ENCODE measurements around the gene PSMA3. TPM values are rescaled to one million over a fixed set of nuclear protein-coding genes. Genes with fewer than 3 reads are reported as not detected.
A peak's percentile ranks its signal among the peaks of the same experiment; 100 is the strongest.

The PSMA3 gene
- total and polyA plus RNA-seq, 9 of the 15 experiments (the other 6 are each of a cell fraction or from before 2014, with no cell fraction given), result 129 to 786 (median 319) TPM

- TF ChIP-seq ZNF146 (CRISPR knock-in tag; IDR thresholded peaks at IDR 0.05; ENCODE audit: unreplicated experiment) (no peak), CBX8 (IDR thresholded peaks at IDR 0.05; ENCODE audit: borderline replicate concordance, extremely low read depth, low read depth, low read length, poor library complexity, severe bottlenecking) (no peak), ZBTB7A (IDR thresholded peaks at IDR 0.05; ENCODE audit: borderline replicate concordance, control insufficient read depth, low read depth, low read length) (peak; percentile 61; the same call in 1 of the 2 replicates), ZNF232 (CRISPR knock-in tag; IDR thresholded peaks at IDR 0.05) (no peak), STAT5A (IDR thresholded peaks at IDR 0.05; ENCODE audit: borderline replicate concordance, low read length) (no peak), SREBF2 (CRISPR knock-in tag; IDR thresholded peaks at IDR 0.05) (no peak), C11orf30 (IDR thresholded peaks at IDR 0.05; ENCODE audit: low read depth) (0 out of 2 replicates have a peak, but pooled peaks have one; percentile 5), ARID4B (CRISPR knock-in tag; IDR thresholded peaks at IDR 0.05) (peak; percentile 20; the same call in 1 of the 2 replicates), RB1 (IDR thresholded peaks at IDR 0.05; ENCODE audit: low read depth) (peak; percentile 95), KDM5B (IDR thresholded peaks at IDR 0.05; ENCODE audit: insufficient replicate concordance, low read depth, low read length) (peak; percentile 37), GTF2B (IDR thresholded peaks at IDR 0.05; ENCODE audit: extremely low read depth, insufficient read length) (no peak), ATF1 (CRISPR knock-in tag; IDR thresholded peaks at IDR 0.05) (no peak), ATF1 (tag; IDR thresholded peaks at IDR 0.05) (peak; percentile 29; the same call in 1 of the 2 replicates), ZNF316 (IDR thresholded peaks at IDR 0.05) (no peak), PATZ1 (CRISPR knock-in tag; IDR thresholded peaks at IDR 0.05; ENCODE audit: borderline replicate concordance) (no peak), NRF1 (conservative IDR thresholded peaks at IDR 0.05 in 1 of 2, IDR thresholded peaks at IDR 0.05 in 1 of 2) (peak; percentile 62 to 70; a peak in 3 of 4 replicates), CXXC5 (CRISPR knock-in tag; IDR thresholded peaks at IDR 0.05) (peak; percentile 74), ZNF707 (CRISPR knock-in tag; conservative IDR thresholded peaks at IDR 0.05) (no peak), ZNF133 (CRISPR knock-in tag; IDR thresholded peaks at IDR 0.05) (no peak), ZNF830 (CRISPR knock-in tag; IDR thresholded peaks at IDR 0.05) (no peak), RBM22 (IDR thresholded peaks at IDR 0.05; ENCODE audit: low read depth, low read length, poor library complexity, severe bottlenecking) (no peak)
Observed at GRCh38 chr14:58199726-58200479, 44.7 kb upstream of the PSMA3 start, which contains the start of gene ACTR10 (continued).

All from K562 (cell line).